ENCODE results near the gene STK10. TPM values are rescaled to one million over a fixed set of nuclear protein-coding genes. Genes with fewer than 3 reads are reported as not detected.
"Not testable (repeated sequence)": the region's sequence is repeated elsewhere in the genome, so short reads cannot be mapped to it uniquely, and the experiment has no call there.

The STK10 gene
- 277 and 281 TPM in 2 replicates for total RNA-seq

GRCh38 chr5:172188033-172188892 lies at the start of gene STK10:
TSS of gene STK10 (minus strand) at chr5:172188224. CDS start at chr5:172188042, 182 bp downstream.
- intact Hi-C loops (cut with micrococcal nuclease): loop anchor here (1.0 to 5.0 kb wide), 12 partner anchors 9 to 579 kb away; partner anchors contain the start of genes FBXW11 and UBTD2

GRCh38 chr5:172235827-172236736 lies 48.1 kb upstream of the STK10 start:
- intact Hi-C loops (cut with micrococcal nuclease): loop anchor here (5.0 kb wide), 1 partner anchor 46 kb away; the partner anchor contains the start of gene UBTD2

- intact Hi-C loops (cut with micrococcal nuclease): loop anchor here (5.0 kb wide), 1 partner anchor 47 kb away; the partner anchor contains the start of gene UBTD2
Observed at GRCh38 chr5:172235132-172235780, 47.2 kb upstream of the STK10 start.

- intact Hi-C loops (cut with micrococcal nuclease): no loop called here
Observed at GRCh38 chr5:172234031-172234430, 46.0 kb upstream of the STK10 start.

GRCh38 chr5:172229904-172230303 lies 41.9 kb upstream of the STK10 start:
- intact Hi-C loops (cut with micrococcal nuclease): no loop called here

- intact Hi-C loops (cut with micrococcal nuclease): no loop called here
Observed at GRCh38 chr5:172224996-172225395, 37.0 kb upstream of the STK10 start.

- intact Hi-C loops (cut with micrococcal nuclease): no loop called here
Observed at GRCh38 chr5:172223901-172224873, 36.2 kb upstream of the STK10 start.

GRCh38 chr5:172219296-172219695 lies 31.3 kb upstream of the STK10 start:
- intact Hi-C loops (cut with micrococcal nuclease): no loop called here

GRCh38 chr5:172216345-172216744 lies 28.3 kb upstream of the STK10 start:
- intact Hi-C loops (cut with micrococcal nuclease): no loop called here

- intact Hi-C loops (cut with micrococcal nuclease): no loop called here
Observed at GRCh38 chr5:172213126-172213525, 25.1 kb upstream of the STK10 start.

- intact Hi-C loops (cut with micrococcal nuclease): no loop called here
Observed at GRCh38 chr5:172211676-172212075, 23.7 kb upstream of the STK10 start.

GRCh38 chr5:172209714-172210113 lies 21.7 kb upstream of the STK10 start:
- intact Hi-C loops (cut with micrococcal nuclease): no loop called here

- intact Hi-C loops (cut with micrococcal nuclease): no loop called here
Observed at GRCh38 chr5:172207511-172207910, 19.5 kb upstream of the STK10 start.

GRCh38 chr5:172205984-172206383 lies 18.0 kb upstream of the STK10 start:
- intact Hi-C loops (cut with micrococcal nuclease): not testable (repeated sequence)

GRCh38 chr5:172200476-172200875 lies 12.5 kb upstream of the STK10 start:
- intact Hi-C loops (cut with micrococcal nuclease): no loop called here

GRCh38 chr5:172199446-172199845 lies 11.4 kb upstream of the STK10 start:
- intact Hi-C loops (cut with micrococcal nuclease): no loop called here

GRCh38 chr5:172197775-172198174 lies 9.8 kb upstream of the STK10 start:
- intact Hi-C loops (cut with micrococcal nuclease): not testable (repeated sequence)

GRCh38 chr5:172194985-172195774 lies 7.2 kb upstream of the STK10 start:
- intact Hi-C loops (cut with micrococcal nuclease): no loop called here

- intact Hi-C loops (cut with micrococcal nuclease): no loop called here
Observed at GRCh38 chr5:172193872-172194271, 5.8 kb upstream of the STK10 start, which contains the start of gene EFCAB9. TSS of gene EFCAB9 (plus strand) at chr5:172194172. CDS start at chr5:172194173, 1 bp downstream.

Data from T-helper 2 cell treated with Interferon-gamma antibody and Interleukin-4, amounts not matched to agents 100 ng/mL and 5 ng/mL, for 36 hours (primary cell).